COLO668 (cell line): ENCODE results near the gene BCAN.

ENCODE experiments used
- DNase-seq: peaks from one replicate; lab custom pipeline; 2025; ENCODE audit not compliant: unreplicated experiment; lab: John Stamatoyannopoulos, UW

The BCAN gene

GRCh38 chr1:156675210-156676113, 33.5 kb downstream of the BCAN start:
- no peak for DNase-seq

- peak; percentile 39 for DNase-seq
These were observed 34.4 kb downstream of the BCAN start for GRCh38 chr1:156676114-156676819.

GRCh38 chr1:156676820-156677615, 35.1 kb downstream of the BCAN start, which contains the start of gene NES:
Gene NES, minus strand, starts transcription at chr1:156677407. Its CDS starts 143 bp downstream, at chr1:156677264.
- DNase-seq: peak; percentile 54

GRCh38 chr1:156677616-156678596, 36.0 kb downstream of the BCAN start:
- DNase-seq: peak; percentile 61

- DNase-seq: no peak
These were observed 38.1 kb downstream of the BCAN start for GRCh38 chr1:156680056-156680455.

- no peak for DNase-seq
These were observed 39.5 kb downstream of the BCAN start for GRCh38 chr1:156681196-156681960.

- DNase-seq: no peak
These were observed 40.4 kb downstream of the BCAN start for GRCh38 chr1:156682166-156682890.

- no peak for DNase-seq
These were observed 42.4 kb downstream of the BCAN start for GRCh38 chr1:156684227-156684782.

- peak; percentile 78 for DNase-seq
These were observed 47.4 kb downstream of the BCAN start for GRCh38 chr1:156689035-156689952.

GRCh38 chr1:156689953-156690674, 48.2 kb downstream of the BCAN start:
- DNase-seq: no peak

GRCh38 chr1:156690675-156691036, 48.7 kb downstream of the BCAN start:
- no peak for DNase-seq

GRCh38 chr1:156691191-156691590, 49.3 kb downstream of the BCAN start:
- DNase-seq: no peak

- DNase-seq: no peak
These were observed 49.9 kb downstream of the BCAN start for GRCh38 chr1:156691665-156692440.

- no peak for DNase-seq
These were observed 50.6 kb downstream of the BCAN start for GRCh38 chr1:156692441-156692924.

GRCh38 chr1:156692925-156693847, 51.3 kb downstream of the BCAN start:
- DNase-seq: peak; percentile 69
